ENCODE measurements around the gene TRPV3.
"Not testable (repeated sequence)": the region's sequence is repeated elsewhere in the genome, so short reads cannot be mapped to it uniquely, and the experiment has no call there.

TRPV3 gene

DNA sequence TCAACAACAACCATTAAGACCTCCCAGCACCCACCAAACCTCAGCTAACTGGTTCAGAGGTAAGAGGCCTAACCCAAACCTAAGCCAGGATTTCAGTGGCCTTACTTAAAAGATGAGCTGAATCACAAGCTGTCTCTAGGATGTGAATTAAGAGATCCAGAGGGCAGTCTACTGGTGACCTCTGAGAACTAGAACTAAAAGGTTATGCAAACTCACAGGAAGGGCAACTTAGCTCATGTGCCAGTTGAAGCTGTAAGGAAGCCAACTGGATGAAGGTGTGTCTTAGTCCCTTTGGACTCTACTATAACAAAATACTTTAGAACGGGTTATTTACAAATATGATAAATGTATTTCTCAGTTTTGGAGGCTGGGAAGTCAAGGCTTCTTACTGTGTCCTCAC is 91.3 kb downstream of the TRPV3 start:
- DNase-seq, result not testable (repeated sequence)
